Right lobe of liver (tissue), 6 donors: ENCODE data around the gene IRF8. TPM values are rescaled to one million over a fixed set of nuclear protein-coding genes. Genes with fewer than 3 reads are reported as not detected.
A peak's percentile ranks its signal among the peaks of the same experiment; 100 is the strongest.

Experiments
- ATAC-seq, 4 donors: fragments of 200-7000 bp; cut with Tn5 transposase; one replicate each; pipeline ENCODE4 v1.9.1; 2020; ENCODE audit warnings: mild to moderate bottlenecking in 4 of 4, moderate library complexity in 4 of 4
- DNase-seq, 3 donors: peaks; one replicate each; pipeline ENCODE4 v3.0.0-alpha.2; 2020
- H3K27ac ChIP-seq, 3 donors: fragments of 200-600 bp; one replicate each; pipeline ENCODE4 v1.8.0; 2022
- H3K27me3 ChIP-seq, 2 donors: fragments of 200-600 bp; one replicate each; pipeline ENCODE4 v1.8.0; 2022
- H3K36me3 ChIP-seq, 4 donors: fragments of 200-600 bp; sonication (generic) in 1 of 4; one replicate each; pipeline versions ENCODE4 v1.5.1 to v1.8.0; 2017 to 2022; ENCODE audit warnings: control low read depth in 1 of 4
- H3K4me1 ChIP-seq, 4 donors: fragments of 200-600 bp; sonication (generic) in 1 of 4; one replicate each; pipeline versions ENCODE4 v1.5.1 to v1.8.0; 2017 to 2022; ENCODE audit warnings: control low read depth in 1 of 4
- H3K4me3 ChIP-seq, 3 donors: fragments of 200-600 bp; one replicate each; pipeline ENCODE4 v1.8.0; 2022
- H3K9me3 ChIP-seq, 4 donors: fragments of 200-600 bp; sonication (generic) in 1 of 4; one replicate each; pipeline versions ENCODE4 v1.5.1 to v1.8.0; 2017 to 2022; ENCODE audit warnings: control low read depth in 1 of 4
- CTCF ChIP-seq, 4 donors: fragments of 200-600 bp in 3 of 4; fragments of 450-650 bp in 1 of 4; IDR thresholded peaks; one replicate each; pipeline versions ENCODE4 v1.5.1 to v1.8.0; 2016 to 2022; ENCODE audit warnings: antibody characterized with exemption in 4 of 4, mild to moderate bottlenecking in 2 of 4
- POLR2A ChIP-seq: fragments of 450-650 bp; IDR thresholded peaks from one replicate; pipeline ENCODE4 v1.6.1; 2017; ENCODE audit warnings: antibody characterized with exemption, mild to moderate bottlenecking
- WGBS: methylation state at CpG from one replicate; pipeline ENCODE4 v1.1.6; 2018; ENCODE audit warnings: low coverage, low lambda C conversion rate; ENCODE audit not compliant: insufficient coverage; ENCODE audit errors: missing lambda C conversion rate; 5-methylcytosine and 5-hydroxymethylcytosine counted together
- intact Hi-C, 2 donors: fragments of 100-400 bp; cut with DNase I; formaldehyde crosslinking; loops; one replicate each; pipeline versions ENCODE4 v1.11.2 to v1.14.1; 2022
- total RNA-seq, 6 experiments: library from RNA; depleted of rRNA in 2 of 6; stranded (reverse); fragments of >200 nt in 2 of 6; fragmentation: NEBNext Ultra II Directional in 3 of 6; extraction: Animal tissue kit (Norgen Biotek cat#: 25700) in 3 of 6; gene quantifications; one replicate each; pipeline versions ENCODE4 v1.1.0 to v1.2.4, GENCODE V29; 2016 to 2023
- donor health status: DM: no; HTN: yes; CAD: no.
- donor health status: DM: no; HTN: no; CAD: no.
- donor health status: DM: no; HTN: no; CAD: no.
- donor health status: DM: no; HTN: yes; CAD: no.
- donor health status: DM: no; HTN: yes; CAD: no.

Gene IRF8
- total RNA-seq, 6 experiments from 2014 or later = 4.8 to 19.6 (median 14.6) TPM

- Histone ChIP-seq H3K27ac (no peak overlapping the region), H3K4me1 (no peaks in the 10 kb centered on the region), H3K27me3 (no peaks in the 10 kb centered on the region), H3K9me3 (no peaks in the 10 kb centered on the region), H3K4me3 (no peak overlapping the region), H3K36me3 (no peaks in the 10 kb centered on the region)
- ATAC-seq (peak in 3 of 4 donors; percentile 28 to 29 (median 28)), DNase-seq (no peak)
- intact Hi-C loops = no loop called here
- no peak for TF ChIP-seq CTCF (IDR thresholded peaks at IDR 0.05)
- no peak for TF ChIP-seq POLR2A
- WGBS = 63% methylated on average over 6 of the region's 12 CpGs
These were observed 38.4 kb upstream of the IRF8 start for GRCh38 chr16:85860413-85861094.

GRCh38 chr16:85861095-85861825 lies 37.7 kb upstream of the IRF8 start:
- TF ChIP-seq POLR2A (no peak), CTCF (IDR thresholded peaks at IDR 0.05) (no peak)
- no peak for DNase-seq
- Histone ChIP-seq H3K27ac (no peak overlapping the region), H3K27me3 (no peaks in the 10 kb centered on the region), H3K9me3 (no peaks in the 10 kb centered on the region), H3K36me3 (no peaks in the 10 kb centered on the region), H3K4me1 (no peaks in the 10 kb centered on the region), H3K4me3 (no peak overlapping the region)
- ATAC-seq = no peak
- intact Hi-C loops = no loop called here
- 71% methylated on average over 4 of the region's 16 CpGs for WGBS

- no peak for DNase-seq
- ATAC-seq = peak in 1 of 4 donors; percentile 41
- H3K27me3 ChIP-seq = no peaks in the 10 kb centered on the region
- TF ChIP-seq CTCF (IDR thresholded peaks at IDR 0.05) (peak in 1 of 4 donors; percentile 9), POLR2A (no peak)
- intact Hi-C loops = no loop called here
- no peak overlapping the region for H3K4me3 ChIP-seq
- no peaks in the 10 kb centered on the region for H3K9me3 ChIP-seq
- WGBS = 81% methylated on average over 16 of the region's 19 CpGs
- H3K27ac ChIP-seq = no peak overlapping the region
- H3K4me1 ChIP-seq = no peaks in the 10 kb centered on the region
- no peaks in the 10 kb centered on the region for H3K36me3 ChIP-seq
These were observed 36.2 kb upstream of the IRF8 start for GRCh38 chr16:85862476-85863383.

- 100% methylated on average over 2 of the region's 5 CpGs for WGBS
- Histone ChIP-seq H3K4me1 (no peaks in the 10 kb centered on the region), H3K9me3 (no peaks in the 10 kb centered on the region), H3K36me3 (no peaks in the 10 kb centered on the region), H3K27ac (no peak overlapping the region), H3K4me3 (no peak overlapping the region), H3K27me3 (no peaks in the 10 kb centered on the region)
- DNase-seq = no peak
- intact Hi-C loops = no loop called here
- no peak for TF ChIP-seq CTCF (IDR thresholded peaks at IDR 0.05)
- TF ChIP-seq POLR2A = no peak
- ATAC-seq = no peak
These were observed 35.6 kb upstream of the IRF8 start for GRCh38 chr16:85863384-85863774.
